ENCODE results near the gene SLX4IP.

SLX4IP gene

DNA sequence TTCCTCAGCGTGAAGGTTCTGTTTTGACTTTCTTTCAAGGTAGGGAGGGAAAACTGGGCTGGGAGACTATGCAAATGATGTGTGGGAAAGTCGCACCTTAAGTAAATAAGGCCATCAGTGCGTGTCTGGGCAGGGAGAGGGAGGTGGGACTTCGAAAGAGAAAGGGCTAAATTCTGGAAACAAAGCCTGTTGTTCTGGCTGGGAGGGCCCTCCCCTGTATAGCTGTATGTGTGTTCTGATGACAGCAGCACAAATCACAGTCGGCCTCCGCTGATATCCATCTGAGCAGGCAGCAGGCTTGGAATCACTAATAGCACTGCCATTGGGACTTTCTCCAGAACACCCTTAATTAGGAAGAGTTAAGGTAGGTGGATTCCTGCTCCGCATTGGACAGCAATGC lies 219.5 kb downstream of the SLX4IP start:
- DNase-seq = peak; percentile 43

GRCh38 chr20:10655720-10656669 lies 220.9 kb downstream of the SLX4IP start:
- no peak for DNase-seq

DNA sequence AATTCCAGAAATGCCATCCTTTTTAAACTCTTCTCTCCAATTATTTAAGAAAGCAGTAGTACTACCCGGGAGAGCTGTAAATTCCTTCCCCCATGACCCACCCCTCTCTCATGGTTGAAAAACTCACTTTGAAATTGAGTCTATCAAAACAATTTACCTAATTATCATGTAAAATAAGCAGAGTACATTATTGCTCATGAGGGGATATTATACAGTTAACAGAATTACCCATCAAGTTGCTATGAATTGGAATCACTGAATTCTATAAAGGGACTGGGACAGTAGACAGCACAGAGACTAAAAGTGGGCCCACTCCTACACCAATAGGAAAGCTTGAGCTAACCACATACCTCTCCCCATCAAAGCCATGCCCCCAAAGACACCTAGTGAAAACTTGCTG lies 222.3 kb downstream of the SLX4IP start:
- DNase-seq = no peak

- DNase-seq = no peak
Observed at GRCh38 chr20:10658051-10658823, 223.1 kb downstream of the SLX4IP start.

DNA sequence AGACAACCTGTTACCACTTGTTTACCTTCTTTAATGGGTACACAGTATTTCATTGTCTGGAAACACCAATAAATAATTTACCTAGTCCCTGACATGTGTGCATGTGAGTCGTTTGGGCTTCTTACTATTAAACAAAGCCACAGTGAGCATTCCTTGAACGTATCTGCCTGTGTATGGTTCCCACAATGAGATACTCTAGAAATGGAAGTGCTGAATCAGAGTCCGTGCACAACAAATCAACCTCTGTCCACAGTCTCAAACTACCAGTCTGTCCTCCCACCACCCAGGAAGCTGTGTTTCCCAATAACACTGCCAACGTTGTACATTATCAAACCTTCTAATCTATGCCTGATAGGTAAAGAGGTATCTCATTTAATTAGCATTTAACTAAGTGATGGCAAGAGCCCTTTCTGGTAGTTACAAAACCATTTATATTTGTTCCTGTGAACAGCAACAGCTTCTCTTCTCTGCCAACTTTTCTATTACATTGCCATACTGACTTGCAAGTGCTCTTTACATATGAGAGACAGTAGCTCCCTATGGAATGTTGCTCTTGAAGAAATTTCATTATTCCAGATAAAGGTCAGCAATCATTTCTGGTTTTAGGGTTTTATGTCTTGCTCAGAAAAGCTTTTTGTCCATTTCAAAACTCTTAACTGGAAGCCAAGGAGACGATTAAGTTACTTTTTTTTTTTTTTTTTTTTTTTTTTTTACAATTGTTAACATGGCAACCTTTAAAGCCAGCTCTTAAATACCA lies 223.9 kb downstream of the SLX4IP start:
- no peak for DNase-seq

DNA sequence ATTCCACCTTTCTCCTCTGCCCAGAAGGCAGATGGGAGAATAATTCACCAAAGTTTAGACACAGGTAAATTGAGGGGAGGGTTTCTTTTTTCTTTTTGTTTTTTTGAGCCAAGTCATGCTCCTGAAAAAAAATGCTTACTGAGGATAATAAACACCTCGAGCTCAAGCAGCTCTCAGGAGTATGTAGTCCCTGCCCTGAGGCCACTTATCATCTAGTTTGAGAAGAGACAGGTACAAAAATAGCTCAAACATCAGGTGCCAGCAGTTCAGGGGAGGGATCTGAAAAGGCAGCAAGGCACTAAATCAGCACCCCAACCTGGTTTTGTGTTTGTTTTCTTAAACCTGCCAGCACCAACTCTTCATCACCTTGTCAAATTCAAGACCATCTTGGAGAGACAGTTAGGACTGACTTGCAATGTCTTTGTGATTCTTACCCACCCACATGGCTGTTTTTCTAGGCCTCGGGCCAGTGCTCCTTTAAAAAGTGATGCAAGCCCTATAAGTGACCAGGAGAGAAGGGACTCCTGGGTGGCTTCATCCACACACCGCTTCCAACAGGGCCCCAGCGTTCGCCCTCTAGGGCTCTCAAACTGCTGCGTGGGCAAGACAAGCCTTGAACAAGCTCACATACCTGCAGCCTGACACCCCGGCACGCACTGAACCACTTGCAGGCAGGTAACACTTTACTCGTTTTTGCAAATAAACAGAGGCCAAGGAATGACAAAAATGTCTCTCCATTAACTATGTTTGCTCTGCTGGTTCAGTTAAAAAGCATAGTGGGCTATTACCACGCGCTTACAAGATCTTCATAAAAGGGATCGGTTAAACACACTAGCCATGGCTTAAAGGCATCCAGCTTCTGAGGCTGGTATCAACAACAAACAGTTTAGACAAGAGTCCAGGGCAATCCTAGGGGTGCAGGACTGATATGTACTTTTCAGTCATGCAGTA lies 224.8 kb downstream of the SLX4IP start:
- DNase-seq = no peak

DNA sequence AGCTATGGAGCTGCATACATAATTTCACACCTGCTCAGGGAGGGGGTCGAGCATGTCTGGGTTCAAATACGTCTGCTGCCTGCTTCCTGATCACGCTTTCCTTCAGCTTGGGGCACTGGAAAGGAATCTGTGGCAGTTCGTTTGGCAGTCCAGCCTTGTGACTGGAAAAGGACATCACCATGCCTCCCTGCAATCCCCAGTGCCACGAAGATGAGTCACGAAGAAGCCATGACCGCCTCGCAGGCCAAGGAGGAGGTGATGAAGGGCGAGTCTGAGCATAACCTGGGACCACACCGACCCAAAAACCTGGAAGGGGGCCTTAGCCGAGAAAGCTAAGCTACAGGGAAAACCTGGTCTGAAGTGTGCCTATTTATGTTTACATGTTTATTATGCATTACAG lies 225.6 kb downstream of the SLX4IP start:
- DNase-seq = no peak

- DNase-seq = no peak
Observed at GRCh38 chr20:10661261-10661660, 226.2 kb downstream of the SLX4IP start.

DNA sequence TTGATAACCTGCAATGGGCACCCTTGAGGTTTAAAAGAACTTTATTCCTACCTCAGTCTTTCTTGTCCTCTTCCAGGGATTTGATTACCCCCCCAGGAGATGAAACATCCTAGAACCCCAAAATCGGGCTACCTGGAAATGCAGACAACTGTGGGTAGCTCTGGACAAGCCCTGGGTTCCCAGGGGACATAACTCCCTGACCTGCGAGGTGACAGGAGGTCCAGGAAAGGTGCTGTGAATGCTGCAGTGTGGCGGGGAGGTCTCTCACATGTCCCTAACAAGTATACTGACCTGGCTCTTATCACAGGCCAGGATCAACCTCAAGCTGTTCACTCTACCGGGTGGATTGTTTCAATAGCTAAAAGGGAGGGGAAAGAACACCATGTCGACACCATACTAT lies 227.0 kb downstream of the SLX4IP start:
- DNase-seq = no peak

- no peak for DNase-seq
Observed at GRCh38 chr20:10662661-10663458, 227.8 kb downstream of the SLX4IP start.

DNA sequence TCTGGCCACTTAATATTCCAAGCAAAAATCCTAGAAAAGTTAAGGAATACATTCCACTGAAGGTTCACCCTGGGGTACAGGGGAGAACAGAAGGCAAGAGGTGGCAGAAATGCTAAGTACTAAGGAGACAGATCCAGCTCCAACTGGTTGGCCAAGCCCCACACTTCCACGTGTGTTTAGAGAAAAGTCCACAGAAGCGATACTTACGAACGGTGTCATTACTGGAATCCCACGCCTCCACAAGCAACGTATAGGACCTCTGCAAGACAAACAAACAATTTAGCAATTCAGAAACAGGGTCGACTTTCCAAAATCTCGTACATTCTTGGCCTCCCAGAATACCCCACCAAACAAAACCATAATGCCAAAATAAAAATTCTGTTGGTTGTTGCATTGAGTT lies 228.7 kb downstream of the SLX4IP start:
- no peak for DNase-seq

GRCh38 chr20:10665027-10665561 lies 230.0 kb downstream of the SLX4IP start:
- DNase-seq = no peak

DNA sequence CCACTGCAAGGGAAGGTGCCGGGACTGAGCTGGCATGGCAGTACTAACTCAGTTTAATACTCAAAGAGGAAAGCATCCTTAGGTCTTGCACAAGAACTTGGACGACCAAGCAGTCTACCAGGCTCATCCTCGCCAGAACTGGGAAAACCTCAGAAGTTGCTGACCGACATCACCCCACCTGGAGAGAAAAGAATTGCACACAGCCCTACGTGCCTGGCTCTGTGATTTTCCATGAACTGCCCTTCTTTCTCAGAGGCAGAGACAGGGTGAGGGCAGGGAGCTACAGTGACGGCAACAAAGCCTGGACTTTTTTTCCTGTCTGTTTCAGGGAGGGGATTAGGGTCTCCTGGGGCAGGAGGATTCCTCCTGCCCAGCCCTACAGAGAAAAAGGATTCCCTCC lies 230.7 kb downstream of the SLX4IP start:
- no peak for DNase-seq

DNA sequence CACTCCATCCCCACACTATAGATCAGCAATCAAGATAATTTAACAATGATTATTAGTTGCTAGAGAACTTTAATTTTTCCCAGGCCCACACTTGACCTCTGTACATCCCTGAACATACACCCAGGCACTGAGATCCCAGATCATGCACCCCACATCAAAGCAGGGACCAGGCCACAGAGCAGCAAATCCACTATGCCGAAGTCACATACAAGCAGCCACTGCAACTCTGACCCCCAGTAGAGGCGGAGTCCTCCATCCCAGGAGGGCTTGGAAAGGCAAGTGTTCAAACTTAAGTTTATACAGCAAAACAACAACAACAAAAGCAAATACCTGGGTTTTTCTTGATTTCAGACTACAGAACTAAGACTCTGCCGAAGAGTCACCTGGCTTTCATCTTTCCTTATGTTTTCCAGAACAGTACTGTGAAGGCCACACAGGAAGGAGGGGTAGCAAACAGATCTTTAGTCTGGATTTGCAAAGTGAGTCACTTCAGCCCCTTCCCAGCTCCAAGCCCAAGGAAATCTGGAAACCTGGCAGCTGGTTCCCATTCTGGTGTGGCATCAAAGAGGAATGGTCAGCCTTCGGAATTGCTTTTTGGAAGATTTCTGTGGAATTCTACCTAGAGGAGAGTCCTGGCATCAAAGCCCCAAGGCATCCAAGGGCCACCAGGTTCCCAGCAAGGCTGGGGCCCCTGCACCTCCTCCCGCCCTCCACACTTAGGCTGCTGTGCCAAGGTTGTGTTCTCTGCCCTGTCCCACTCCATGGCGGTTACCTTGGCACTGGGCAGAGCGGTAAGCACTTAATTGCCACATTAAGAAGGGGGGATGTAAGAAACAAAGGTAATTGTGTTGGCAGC lies 231.3 kb downstream of the SLX4IP start:
- DNase-seq = no peak

GRCh38 chr20:10667077-10667401 lies 231.9 kb downstream of the SLX4IP start:
- DNase-seq = peak; percentile 44

- DNase-seq = no peak
Observed at GRCh38 chr20:10667560-10668167, 232.6 kb downstream of the SLX4IP start.

DNA sequence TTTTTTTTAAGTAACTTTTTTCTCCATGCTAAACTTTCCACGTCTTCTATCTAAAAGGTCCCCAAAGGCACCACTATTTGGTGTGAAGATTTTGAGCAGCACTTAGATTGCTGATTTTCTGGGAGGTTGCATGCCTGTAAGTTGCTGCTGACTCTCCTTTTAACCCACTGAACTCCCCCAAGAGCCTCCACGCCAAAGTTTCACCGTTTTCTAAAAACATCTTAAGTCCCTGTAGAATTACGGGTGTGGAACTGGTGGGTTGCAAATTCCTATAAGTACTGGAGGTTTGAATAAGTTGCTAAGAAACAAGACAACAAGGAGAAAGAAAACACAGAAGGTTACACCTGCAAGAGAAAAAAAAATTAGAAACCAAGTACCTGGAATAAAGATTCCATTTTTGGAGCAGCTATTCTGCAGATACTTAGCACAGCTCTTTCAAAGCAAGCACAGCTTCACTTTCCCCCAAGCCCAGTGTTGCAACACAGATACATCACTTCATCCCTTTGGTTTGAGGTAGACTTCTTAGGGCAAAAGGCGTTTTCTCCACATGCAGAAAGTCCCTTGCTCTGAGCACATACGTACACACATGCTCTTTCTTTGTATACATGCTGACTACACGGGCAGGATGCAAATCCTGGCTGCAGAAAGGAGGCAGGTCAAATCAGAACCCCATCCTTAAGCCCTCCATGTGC lies 233.7 kb downstream of the SLX4IP start:
- no peak for DNase-seq

- DNase-seq = no peak
Observed at GRCh38 chr20:10669843-10670446, 234.8 kb downstream of the SLX4IP start.
